Measurements from ENCODE around the gene SPOCD1.

SPOCD1 gene

GRCh38 chr1:31815752-31816500, at the start of gene SPOCD1:
Gene SPOCD1, minus strand, starts transcription at chr1:31816022. Its CDS starts 689 bp downstream, at chr1:31815333.
- peak in 20 of 56 donors; percentile 16 to 78 (median 37) for DNase-seq

- no peak for DNase-seq
Observed at GRCh38 chr1:31862071-31862470, 46.2 kb upstream of the SPOCD1 start.

- no peak for DNase-seq
Observed at GRCh38 chr1:31861346-31861745, 45.5 kb upstream of the SPOCD1 start.

GRCh38 chr1:31860581-31860980, 44.8 kb upstream of the SPOCD1 start:
- no peak for DNase-seq

- DNase-seq = no peak
Observed at GRCh38 chr1:31859719-31860118, 43.9 kb upstream of the SPOCD1 start.

- no peak for DNase-seq
Observed at GRCh38 chr1:31859044-31859443, 43.2 kb upstream of the SPOCD1 start.

- DNase-seq = no peak
Observed at GRCh38 chr1:31857863-31858262, 42.0 kb upstream of the SPOCD1 start.

GRCh38 chr1:31856140-31856539, 40.3 kb upstream of the SPOCD1 start:
- no peak for DNase-seq

- no peak for DNase-seq
Observed at GRCh38 chr1:31855038-31855845, 39.4 kb upstream of the SPOCD1 start.

- no peak for DNase-seq
Observed at GRCh38 chr1:31849653-31850052, 33.8 kb upstream of the SPOCD1 start.

- DNase-seq = no peak
Observed at GRCh38 chr1:31848381-31848897, 32.6 kb upstream of the SPOCD1 start.

GRCh38 chr1:31846484-31846883, 30.7 kb upstream of the SPOCD1 start:
- no peak for DNase-seq

- peak in 32 of 56 donors; percentile 5 to 75 (median 45) for DNase-seq
Observed at GRCh38 chr1:31843506-31843905, 27.7 kb upstream of the SPOCD1 start.

- peak in 2 of 56 donors; percentile 3 to 15 for DNase-seq
Observed at GRCh38 chr1:31839662-31840343, 24.0 kb upstream of the SPOCD1 start.

- DNase-seq = no peak
Observed at GRCh38 chr1:31837451-31838158, 21.8 kb upstream of the SPOCD1 start.

- DNase-seq = no peak
Observed at GRCh38 chr1:31836638-31837037, 20.8 kb upstream of the SPOCD1 start.

- DNase-seq = no peak
Observed at GRCh38 chr1:31835415-31835814, 19.6 kb upstream of the SPOCD1 start.

- DNase-seq = no peak
Observed at GRCh38 chr1:31834501-31834900, 18.7 kb upstream of the SPOCD1 start.

GRCh38 chr1:31831397-31832378, 15.9 kb upstream of the SPOCD1 start:
- no peak for DNase-seq

GRCh38 chr1:31830511-31830910, 14.7 kb upstream of the SPOCD1 start:
- DNase-seq = no peak

Data from amygdala (tissue), 56 donors.